ENCODE measurements around the gene CCDC85B. TPM values are rescaled to one million over a fixed set of nuclear protein-coding genes. Genes with fewer than 3 reads are reported as not detected.

CCDC85B gene
- total and polyA plus RNA-seq, 2 experiments from 2014 or later: 15.1 to 41.6 TPM

DNA sequence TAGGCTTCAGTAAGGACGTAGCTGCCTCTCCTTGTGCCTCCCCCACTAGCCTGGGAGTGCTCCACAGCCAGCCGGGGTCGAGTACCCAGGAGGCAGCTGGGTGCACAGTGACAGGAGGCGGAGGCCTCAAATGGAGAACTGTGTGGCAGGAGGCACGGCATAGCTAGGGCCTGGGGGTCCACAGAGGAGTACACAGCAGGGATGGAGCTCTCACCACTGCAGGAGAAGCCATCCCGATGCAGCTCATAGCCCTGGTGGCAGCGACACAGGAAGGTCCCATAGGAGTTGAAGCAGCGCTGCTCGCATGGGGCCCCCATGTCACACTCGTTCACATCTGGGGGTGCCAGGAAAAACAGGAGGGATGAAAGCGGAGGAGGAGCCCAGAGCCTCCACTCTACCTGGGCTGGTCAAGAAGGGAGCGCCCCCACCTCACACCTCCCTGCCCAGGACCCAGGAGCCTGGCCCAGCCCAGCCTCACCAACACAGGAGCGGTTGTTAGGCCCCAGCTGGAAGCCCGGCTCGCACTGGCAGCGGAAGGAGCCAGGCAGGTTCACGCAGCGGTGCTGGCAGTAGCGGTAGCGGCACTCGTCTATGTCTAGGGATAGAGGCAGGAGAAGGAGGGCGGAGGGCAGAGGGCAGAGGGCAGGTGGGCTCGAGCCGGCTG lies 20.7 kb upstream of the CCDC85B start:
- Histone ChIP-seq H3K9me2 (replicated peaks; ENCODE audit: insufficient read depth) (no peaks in the 10 kb centered on the region), H2AFZ (no peak overlapping the region), H3K27me3 (no peaks in the 10 kb centered on the region), H3K4me3 (no peak overlapping the region), H3K36me3 (replicated peaks; ENCODE audit: insufficient read depth, low read depth) (no peaks in the 10 kb centered on the region), H3K4me2 (no peak overlapping the region), H3K79me2 (no peaks in the 10 kb centered on the region), H4K20me1 (ENCODE audit: insufficient read depth, poor library complexity, severe bottlenecking) (no peaks in the 10 kb centered on the region), H3K9me3 (ENCODE audit: low read depth) (no peaks in the 10 kb centered on the region), H3K4me1 (ENCODE audit: insufficient read depth) (no peaks in the 10 kb centered on the region), H3K27ac (no peak overlapping the region)
- DNase-seq (ENCODE audit: low spot score): no peak
- TF ChIP-seq EZH2phosphoT487 (IDR thresholded peaks at IDR 0.05; ENCODE audit: low read depth, severe bottlenecking, unreplicated experiment): no peak
- TF ChIP-seq EZH2 (IDR thresholded peaks at IDR 0.05; ENCODE audit: borderline replicate concordance): no peak
- TF ChIP-seq, protein P1, sequence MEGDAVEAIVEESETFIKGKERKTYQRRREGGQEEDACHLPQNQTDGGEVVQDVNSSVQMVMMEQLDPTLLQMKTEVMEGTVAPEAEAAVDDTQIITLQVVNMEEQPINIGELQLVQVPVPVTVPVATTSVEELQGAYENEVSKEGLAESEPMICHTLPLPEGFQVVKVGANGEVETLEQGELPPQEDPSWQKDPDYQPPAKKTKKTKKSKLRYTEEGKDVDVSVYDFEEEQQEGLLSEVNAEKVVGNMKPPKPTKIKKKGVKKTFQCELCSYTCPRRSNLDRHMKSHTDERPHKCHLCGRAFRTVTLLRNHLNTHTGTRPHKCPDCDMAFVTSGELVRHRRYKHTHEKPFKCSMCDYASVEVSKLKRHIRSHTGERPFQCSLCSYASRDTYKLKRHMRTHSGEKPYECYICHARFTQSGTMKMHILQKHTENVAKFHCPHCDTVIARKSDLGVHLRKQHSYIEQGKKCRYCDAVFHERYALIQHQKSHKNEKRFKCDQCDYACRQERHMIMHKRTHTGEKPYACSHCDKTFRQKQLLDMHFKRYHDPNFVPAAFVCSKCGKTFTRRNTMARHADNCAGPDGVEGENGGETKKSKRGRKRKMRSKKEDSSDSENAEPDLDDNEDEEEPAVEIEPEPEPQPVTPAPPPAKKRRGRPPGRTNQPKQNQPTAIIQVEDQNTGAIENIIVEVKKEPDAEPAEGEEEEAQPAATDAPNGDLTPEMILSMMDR (IDR thresholded peaks at IDR 0.05; ENCODE audit: poor library complexity): no peak
- 94% methylated on average over 24 of the region's 24 CpGs for WGBS (ENCODE audit: low lambda C conversion rate, missing lambda C conversion rate)

DNA sequence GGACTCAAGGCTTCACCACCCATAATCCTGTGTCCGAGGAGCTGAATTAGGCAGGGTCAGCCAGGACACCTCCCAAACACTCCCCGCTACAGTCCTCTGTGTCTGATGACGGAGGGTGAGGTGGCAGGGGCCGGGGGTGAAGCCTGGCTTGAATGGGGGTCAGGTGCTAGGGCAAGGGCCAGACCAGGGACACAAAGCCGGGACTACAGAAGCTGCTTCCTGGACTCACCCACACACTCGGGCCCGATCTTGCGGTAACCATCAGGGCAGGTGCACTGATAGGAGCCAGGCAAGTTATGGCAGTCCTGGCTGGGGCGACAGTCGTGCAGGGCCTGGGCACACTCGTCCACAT lies 20.2 kb upstream of the CCDC85B start:
- no peaks in the 10 kb centered on the region for H3K4me1 ChIP-seq (ENCODE audit: insufficient read depth)
- H3K27me3 ChIP-seq: no peaks in the 10 kb centered on the region
- WGBS (ENCODE audit: low lambda C conversion rate, missing lambda C conversion rate): 98% methylated on average over 10 of the region's 11 CpGs
- H3K4me2 ChIP-seq: no peak overlapping the region
- H3K9me2 ChIP-seq (replicated peaks; ENCODE audit: insufficient read depth): no peaks in the 10 kb centered on the region
- H2AFZ ChIP-seq: no peak overlapping the region
- DNase-seq (ENCODE audit: low spot score): no peak
- H3K27ac ChIP-seq: no peak overlapping the region
- H4K20me1 ChIP-seq (ENCODE audit: insufficient read depth, poor library complexity, severe bottlenecking): no peaks in the 10 kb centered on the region
- no peaks in the 10 kb centered on the region for H3K79me2 ChIP-seq
- TF ChIP-seq EZH2phosphoT487 (IDR thresholded peaks at IDR 0.05; ENCODE audit: low read depth, severe bottlenecking, unreplicated experiment) (no peak), EZH2 (IDR thresholded peaks at IDR 0.05; ENCODE audit: borderline replicate concordance) (no peak)
- TF ChIP-seq, protein P1 (IDR thresholded peaks at IDR 0.05; ENCODE audit: poor library complexity): no peak
- H3K4me3 ChIP-seq: no peak overlapping the region
- no peaks in the 10 kb centered on the region for H3K9me3 ChIP-seq (ENCODE audit: low read depth)
- H3K36me3 ChIP-seq (replicated peaks; ENCODE audit: insufficient read depth, low read depth): no peaks in the 10 kb centered on the region

DNA sequence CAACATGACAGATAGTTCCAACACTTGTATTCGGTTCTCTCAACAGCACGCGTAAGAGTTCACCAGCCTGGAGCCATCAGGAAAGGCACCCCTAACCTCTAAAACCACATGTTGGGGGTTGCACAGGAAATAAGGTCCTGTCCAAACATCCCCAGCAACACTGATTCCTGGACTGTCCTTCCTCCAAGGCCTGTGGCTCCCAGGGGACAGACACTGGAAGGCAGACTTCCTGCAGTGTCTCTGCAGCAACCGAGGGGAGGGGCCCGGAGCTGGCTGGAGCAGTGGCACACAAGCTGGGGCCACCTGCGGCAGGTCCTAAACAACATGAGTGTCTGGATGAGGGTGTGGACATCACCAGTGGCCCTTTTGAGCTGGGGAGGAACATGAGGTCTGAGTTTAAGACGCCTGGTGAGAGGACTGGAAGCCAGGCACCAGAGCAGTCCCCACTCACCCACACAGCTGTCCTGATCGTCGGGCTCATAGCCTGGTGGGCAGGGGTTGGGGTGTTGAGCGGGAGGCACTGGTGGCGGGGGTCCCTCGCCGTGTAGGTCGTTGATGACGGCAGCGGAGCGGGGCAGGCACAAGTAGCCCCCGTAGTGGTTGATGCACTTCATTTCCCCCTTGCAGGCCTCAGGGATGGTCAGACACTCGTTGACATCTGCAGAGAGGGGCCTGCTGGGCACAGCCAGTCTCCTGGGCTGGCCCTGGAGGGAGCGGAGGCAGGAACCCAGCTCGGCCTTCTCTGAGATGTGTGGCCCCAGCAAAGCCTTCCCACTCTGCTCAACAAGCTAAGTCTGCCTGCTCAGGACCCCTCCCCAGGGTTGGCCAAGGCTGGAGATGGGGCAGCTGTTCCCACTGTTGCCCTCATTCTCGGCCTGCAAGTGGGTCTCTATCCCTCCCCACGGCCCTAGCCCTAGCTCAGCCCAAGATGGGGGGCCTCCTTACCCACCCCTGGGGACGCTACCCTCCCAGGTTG lies 19.5 kb upstream of the CCDC85B start:
- H3K4me1 ChIP-seq (ENCODE audit: insufficient read depth): no peaks in the 10 kb centered on the region
- H3K36me3 ChIP-seq (replicated peaks; ENCODE audit: insufficient read depth, low read depth): no peaks in the 10 kb centered on the region
- no peaks in the 10 kb centered on the region for H3K27me3 ChIP-seq
- no peak overlapping the region for H3K4me3 ChIP-seq
- DNase-seq (ENCODE audit: low spot score): no peak
- H3K9me3 ChIP-seq (ENCODE audit: low read depth): no peaks in the 10 kb centered on the region
- H4K20me1 ChIP-seq (ENCODE audit: insufficient read depth, poor library complexity, severe bottlenecking): no peaks in the 10 kb centered on the region
- peak overlapping the region; percentile 65 for H3K27ac ChIP-seq
- 84% methylated on average over 16 of the region's 24 CpGs for WGBS (ENCODE audit: low lambda C conversion rate, missing lambda C conversion rate)
- H3K9me2 ChIP-seq (replicated peaks; ENCODE audit: insufficient read depth): no peaks in the 10 kb centered on the region
- peak overlapping the region; percentile 99 for H3K4me2 ChIP-seq
- no peaks in the 10 kb centered on the region for H3K79me2 ChIP-seq
- TF ChIP-seq EZH2 (IDR thresholded peaks at IDR 0.05; ENCODE audit: borderline replicate concordance) (no peak), EZH2phosphoT487 (IDR thresholded peaks at IDR 0.05; ENCODE audit: low read depth, severe bottlenecking, unreplicated experiment) (no peak)
- H2AFZ ChIP-seq: no peak overlapping the region
